Loucy (cell line): ENCODE data around the gene PRSS2.

Source experiments
- H2AFZ ChIP-seq: fragments of 200-600 bp; sonication (generic); 2 replicates; pipeline ENCODE4 v1.6.0; 2016; ENCODE audit warnings: antibody characterized with exemption, mild to moderate bottlenecking, low read length, moderate library complexity
- H3F3A ChIP-seq: fragments of 200-600 bp; 2 replicates; pipeline ENCODE4 v1.6.0; 2016; ENCODE audit warnings: antibody characterized with exemption, low read depth, mild to moderate bottlenecking
- H3K27me3 ChIP-seq: fragments of 200-600 bp; sonication (generic); 2 replicates; pipeline ENCODE4 v1.6.1; 2014; ENCODE audit warnings: low read length, mild to moderate bottlenecking; ENCODE audit not compliant: insufficient read depth, poor library complexity, severe bottlenecking
- H3K36me3 ChIP-seq: fragments of 200-600 bp; sonication (generic); 2 replicates; pipeline ENCODE4 v1.6.1; 2016; ENCODE audit warnings: low read length; ENCODE audit not compliant: insufficient read depth
- H3K4me1 ChIP-seq: fragments of 200-600 bp; sonication (generic); 2 replicates; pipeline ENCODE4 v1.5.1; 2014; ENCODE audit warnings: low read length, mild to moderate bottlenecking; ENCODE audit not compliant: insufficient read depth, poor library complexity, severe bottlenecking
- H3K4me2 ChIP-seq: fragments of 200-600 bp; sonication (generic); 2 replicates; pipeline ENCODE4 v1.6.0; 2014; ENCODE audit warnings: antibody characterized with exemption, low read length, low read depth, mild to moderate bottlenecking; ENCODE audit not compliant: poor library complexity, severe bottlenecking
- H3K4me3 ChIP-seq: fragments of 200-600 bp; sonication (generic); 2 replicates; pipeline ENCODE4 v1.5.1; 2014; ENCODE audit warnings: low read length, mild to moderate bottlenecking, mixed read lengths; ENCODE audit not compliant: poor library complexity, severe bottlenecking
- H3K79me2 ChIP-seq: fragments of 200-600 bp; sonication (generic); 2 replicates; pipeline ENCODE4 v1.6.1; 2014; ENCODE audit warnings: low read length; ENCODE audit not compliant: insufficient read depth
- H3K9ac ChIP-seq: fragments of 200-600 bp; sonication (generic); 2 replicates; pipeline ENCODE4 v1.6.0; 2014; ENCODE audit warnings: mild to moderate bottlenecking, low read depth, low read length, moderate library complexity; ENCODE audit not compliant: poor library complexity, severe bottlenecking
- H3K9me2 ChIP-seq: fragments of 200-600 bp; sonication (generic); replicated peaks from 2 replicates; pipeline ENCODE4 v1.6.1; 2016; ENCODE audit warnings: low read depth, low read length, mixed read lengths
- H3K9me3 ChIP-seq: fragments of 200-600 bp; sonication (generic); 2 replicates; pipeline ENCODE4 v1.6.1; 2014; ENCODE audit warnings: mild to moderate bottlenecking, antibody characterized with exemption, low read length, low read depth; ENCODE audit not compliant: insufficient read depth
- H4K20me1 ChIP-seq: fragments of 200-600 bp; sonication (generic); 2 replicates; pipeline ENCODE4 v1.6.0; 2014; ENCODE audit warnings: antibody characterized with exemption, low read length, mild to moderate bottlenecking; ENCODE audit not compliant: insufficient read depth, poor library complexity, severe bottlenecking
- EZH2phosphoT487 ChIP-seq: fragments of 200-600 bp; IDR thresholded peaks from 2 replicates; pipeline ENCODE4 v1.6.1; 2018; ENCODE audit warnings: antibody characterized with exemption, mild to moderate bottlenecking, moderate library complexity, borderline replicate concordance
- TF ChIP-seq, protein P1 (sequence below): fragments of 200-600 bp; sonication (generic); conservative IDR thresholded peaks from 2 replicates; pipeline ENCODE4 v1.5.1; 2014; ENCODE audit warnings: mild to moderate bottlenecking, antibody characterized with exemption, low read length

Gene PRSS2

GRCh38 chr7:142770661-142771352, at the start of gene PRSS2:
PRSS2 (plus strand) TSS chr7:142770970; CDS start chr7:142770983, 13 bp downstream.
- no peaks in the 10 kb centered on the region for H4K20me1 ChIP-seq
- no peaks in the 10 kb centered on the region for H3K79me2 ChIP-seq
- no peak within 1 kb of the TSS for H3K9ac ChIP-seq
- no peaks in the 10 kb centered on the region for H3K9me2 ChIP-seq
- no peaks in the 10 kb centered on the region for H3K4me1 ChIP-seq
- H3K9me3 ChIP-seq: no peaks in the 10 kb centered on the region
- H3K4me3 ChIP-seq: no peak within 1 kb of the TSS
- no peaks in the 10 kb centered on the region for H3K27me3 ChIP-seq
- no peak within 1 kb of the TSS for H3K4me2 ChIP-seq
- TF ChIP-seq EZH2phosphoT487: no peak
- TF ChIP-seq, protein P1, sequence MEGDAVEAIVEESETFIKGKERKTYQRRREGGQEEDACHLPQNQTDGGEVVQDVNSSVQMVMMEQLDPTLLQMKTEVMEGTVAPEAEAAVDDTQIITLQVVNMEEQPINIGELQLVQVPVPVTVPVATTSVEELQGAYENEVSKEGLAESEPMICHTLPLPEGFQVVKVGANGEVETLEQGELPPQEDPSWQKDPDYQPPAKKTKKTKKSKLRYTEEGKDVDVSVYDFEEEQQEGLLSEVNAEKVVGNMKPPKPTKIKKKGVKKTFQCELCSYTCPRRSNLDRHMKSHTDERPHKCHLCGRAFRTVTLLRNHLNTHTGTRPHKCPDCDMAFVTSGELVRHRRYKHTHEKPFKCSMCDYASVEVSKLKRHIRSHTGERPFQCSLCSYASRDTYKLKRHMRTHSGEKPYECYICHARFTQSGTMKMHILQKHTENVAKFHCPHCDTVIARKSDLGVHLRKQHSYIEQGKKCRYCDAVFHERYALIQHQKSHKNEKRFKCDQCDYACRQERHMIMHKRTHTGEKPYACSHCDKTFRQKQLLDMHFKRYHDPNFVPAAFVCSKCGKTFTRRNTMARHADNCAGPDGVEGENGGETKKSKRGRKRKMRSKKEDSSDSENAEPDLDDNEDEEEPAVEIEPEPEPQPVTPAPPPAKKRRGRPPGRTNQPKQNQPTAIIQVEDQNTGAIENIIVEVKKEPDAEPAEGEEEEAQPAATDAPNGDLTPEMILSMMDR: no peak
- no peaks in the 10 kb centered on the region for H3K36me3 ChIP-seq
- H2AFZ ChIP-seq: no peak within 1 kb of the TSS
- H3F3A ChIP-seq: no peaks in the 10 kb centered on the region

GRCh38 chr7:142720986-142721385, 49.8 kb upstream of the PRSS2 start:
- no peaks in the 10 kb centered on the region for H3K4me1 ChIP-seq
- H3K4me3 ChIP-seq: no peak overlapping the region
- H3K9me3 ChIP-seq: no peaks in the 10 kb centered on the region
- TF ChIP-seq, protein P1: no peak
- TF ChIP-seq EZH2phosphoT487: no peak
- no peaks in the 10 kb centered on the region for H3K79me2 ChIP-seq
- no peaks in the 10 kb centered on the region for H3K9me2 ChIP-seq
- H3K9ac ChIP-seq: no peak overlapping the region
- H2AFZ ChIP-seq: no peak overlapping the region
- no peak overlapping the region for H3K4me2 ChIP-seq
- H3K27me3 ChIP-seq: no peaks in the 10 kb centered on the region
- H3F3A ChIP-seq: no peaks in the 10 kb centered on the region
- no peaks in the 10 kb centered on the region for H4K20me1 ChIP-seq
- no peaks in the 10 kb centered on the region for H3K36me3 ChIP-seq

- Histone ChIP-seq H2AFZ (no peak overlapping the region), H3F3A (no peaks in the 10 kb centered on the region), H3K4me3 (no peak overlapping the region), H3K27me3 (no peaks in the 10 kb centered on the region), H3K9ac (no peak overlapping the region), H3K79me2 (no peaks in the 10 kb centered on the region), H4K20me1 (no peaks in the 10 kb centered on the region), H3K4me1 (no peaks in the 10 kb centered on the region), H3K9me2 (no peaks in the 10 kb centered on the region), H3K4me2 (no peak overlapping the region), H3K36me3 (no peaks in the 10 kb centered on the region), H3K9me3 (no peaks in the 10 kb centered on the region)
- TF ChIP-seq, protein P1: no peak
- no peak for TF ChIP-seq EZH2phosphoT487
Measured at GRCh38 chr7:142722248-142722794, 48.4 kb upstream of the PRSS2 start.
